ENCODE results near the gene SHOX. TPM values are rescaled to one million over a fixed set of nuclear protein-coding genes. Genes with fewer than 3 reads are reported as not detected.

Gene SHOX
- polyA plus RNA-seq, 4 donors: 0.18 to 0.25 TPM; not detected in 2

Other genes starting within 250 kb of the SHOX start
- gene PPP2R3B, start 243.9 kb upstream of the SHOX start, polyA plus RNA-seq (ENCODE audit: insufficient read length in 4 of 4): 10 to 100 TPM; 16.6 to 37.3 (median 23.2) TPM